Measurements from ENCODE around the gene JTB. TPM values are rescaled to one million over a fixed set of nuclear protein-coding genes. Genes with fewer than 3 reads are reported as not detected.

The JTB gene
- total and polyA plus RNA-seq, 9 of the 15 experiments (the other 6 are each of a cell fraction or from before 2014, with no cell fraction given) = 24.7 to 308 (median 151) TPM

GRCh38 chr1:153941826-153942725 lies 35.4 kb downstream of the JTB start:
- ATAC-seq (no peak), DNase-seq (ENCODE audit: extremely low read depth in 1 of 4, low spot score in 3 of 4) (no peak), FAIRE-seq (no peak)
- Histone ChIP-seq H3K9ac (ENCODE audit: insufficient read depth in 1 of 2, low read depth in 2 of 2, low read length in 2 of 2) (no peak overlapping the region), H2AFZ (ENCODE audit: low read depth, low read length) (no peak overlapping the region), H3K4me2 (ENCODE audit: insufficient read depth, low read length) (no peak overlapping the region), H3K27ac (ENCODE audit: extremely low read depth, low read depth, low read length) (no peak overlapping the region), H3K9me1 (ENCODE audit: control insufficient read depth, insufficient read depth, low read length) (no peaks in the 10 kb centered on the region), H3K9me3 (replicated peaks; ENCODE audit: control insufficient read depth, insufficient read depth, low read depth, low read length) (no peaks in the 10 kb centered on the region), H3K36me3 (ENCODE audit: control insufficient read depth, insufficient read depth, low read length) (peaks cover 70% of the 10 kb centered on the region), H3K27me3 (ENCODE audit: control insufficient read depth in 2 of 2, insufficient read depth in 2 of 2, low read length in 2 of 2) (no peaks in the 10 kb centered on the region), H3K4me1 (replicated peaks in 1 of 2; ENCODE audit: control insufficient read depth in 2 of 2, insufficient read depth in 2 of 2, low read length in 2 of 2) (peaks cover 12 to 30% of the 10 kb centered on the region in 2 experiments; a peak in 4 of 5 replicates), H3K4me3 (no peak overlapping the region), H3K79me2 (ENCODE audit: control insufficient read depth, insufficient read depth, low read length) (peaks cover 29% of the 10 kb centered on the region), H4K20me1 (replicated peaks; ENCODE audit: control insufficient read depth, insufficient read depth, low read length) (no peaks in the 10 kb centered on the region)
- intact Hi-C loops (cut with micrococcal nuclease) (no loop called here), in situ Hi-C loops (cut with MboI) (no loop called here)
- TF ChIP-seq ZNF41 (CRISPR knock-in tag; conservative IDR thresholded peaks at IDR 0.05) (no peak), RBFOX2 (IDR thresholded peaks at IDR 0.05; ENCODE audit: low read depth, low read length) (peak; percentile 58), IRF2 (CRISPR knock-in tag; IDR thresholded peaks at IDR 0.05) (0 out of 2 replicates have a peak, but pooled peaks have one; percentile 34), POLR2G (IDR thresholded peaks at IDR 0.05; ENCODE audit: low read depth, low read length) (peak; percentile 71), RBM22 (IDR thresholded peaks at IDR 0.05; ENCODE audit: low read depth, low read length, poor library complexity, severe bottlenecking) (peak; percentile 22), KDM1A (IDR thresholded peaks at IDR 0.05) (no peak), ZKSCAN3 (CRISPR knock-in tag; IDR thresholded peaks at IDR 0.05) (no peak), U2AF1 (optimal IDR thresholded peaks at IDR 0.05; ENCODE audit: low read depth, low read length) (no peak)
- no TSS peak for BruUV-seq (replicated peaks)
- ChIA-PET CTCF (ENCODE audit: low intra/inter-chr PET ratio) (no interaction called here), POLR2A (interaction anchor here (3.0 kb wide), 1 partner anchor 19 kb away, joined by 10 read pairs; the partner anchor contains the start of gene GATAD2B)
- WGBS (ENCODE audit: insufficient coverage, low coverage, missing lambda C conversion rate) = 98% methylated on average over 30 of the region's 34 CpGs
